Ammon's horn (tissue), 1 donor: ENCODE results near the gene CFAP92.

ENCODE experiments used
- DNase-seq: peaks from one replicate; pipeline ENCODE4 v3.0.0-alpha.2; 2016; ENCODE audit warnings: low spot score

The CFAP92 gene

GRCh38 chr3:129025108-129025507 lies 31.2 kb upstream of the CFAP92 start:
- no peak for DNase-seq

GRCh38 chr3:129023909-129024308 lies 30.0 kb upstream of the CFAP92 start:
- no peak for DNase-seq

- no peak for DNase-seq
Measured at GRCh38 chr3:129023008-129023358, 29.1 kb upstream of the CFAP92 start.

- no peak for DNase-seq
Measured at GRCh38 chr3:129022114-129023007, 28.5 kb upstream of the CFAP92 start.

- DNase-seq = no peak
Measured at GRCh38 chr3:129021140-129021551, 27.3 kb upstream of the CFAP92 start.

GRCh38 chr3:129020691-129021090 lies 26.8 kb upstream of the CFAP92 start:
- DNase-seq = no peak

GRCh38 chr3:129019266-129019665 lies 25.4 kb upstream of the CFAP92 start:
- no peak for DNase-seq

GRCh38 chr3:129018751-129019150 lies 24.9 kb upstream of the CFAP92 start:
- DNase-seq = no peak

- DNase-seq = no peak
Measured at GRCh38 chr3:129018271-129018670, 24.4 kb upstream of the CFAP92 start.

- DNase-seq = no peak
Measured at GRCh38 chr3:129017484-129017899, 23.6 kb upstream of the CFAP92 start.

GRCh38 chr3:129016720-129017483 lies 23.0 kb upstream of the CFAP92 start:
- no peak for DNase-seq

GRCh38 chr3:129016356-129016719 lies 22.5 kb upstream of the CFAP92 start:
- DNase-seq = no peak

- DNase-seq = peak; percentile 38
Measured at GRCh38 chr3:129015388-129016105, 21.7 kb upstream of the CFAP92 start.

GRCh38 chr3:129014793-129015345 lies 21.0 kb upstream of the CFAP92 start:
- DNase-seq = no peak

- peak; percentile 58 for DNase-seq
Measured at GRCh38 chr3:129014148-129014547, 20.3 kb upstream of the CFAP92 start.

GRCh38 chr3:129013491-129013891 lies 19.6 kb upstream of the CFAP92 start:
- no peak for DNase-seq

GRCh38 chr3:129010310-129010956 lies 16.6 kb upstream of the CFAP92 start:
- no peak for DNase-seq

- DNase-seq = no peak
Measured at GRCh38 chr3:129009266-129009665, 15.4 kb upstream of the CFAP92 start.

GRCh38 chr3:129007792-129008191 lies 13.9 kb upstream of the CFAP92 start:
- DNase-seq = no peak

GRCh38 chr3:129006864-129007263 lies 13.0 kb upstream of the CFAP92 start:
- DNase-seq = no peak

GRCh38 chr3:129005526-129006303 lies 11.8 kb upstream of the CFAP92 start:
- no peak for DNase-seq
